Measurements from ENCODE around the gene ASCL5. TPM values are rescaled to one million over a fixed set of nuclear protein-coding genes. Genes with fewer than 3 reads are reported as not detected.

Gene ASCL5
- total and polyA plus RNA-seq, 2 donors (not counting 1 experiment from before 2014, with no cell fraction given): not detected

GRCh38 chr1:201138311-201138840, 11.4 kb upstream of the ASCL5 start:
- Histone ChIP-seq H3K4me2 (ENCODE audit: extremely low read depth, insufficient read depth, low read length) (no peak overlapping the region), H3K4me1 (ENCODE audit: control insufficient read depth, extremely low read depth, insufficient read depth, low read length) (peaks cover 13% of the 10 kb centered on the region), H3K36me3 (ENCODE audit: control insufficient read depth, insufficient read depth, low read length) (peaks cover 9% of the 10 kb centered on the region), H3K27me3 (ENCODE audit: control insufficient read depth, insufficient read depth, low read length) (no peaks in the 10 kb centered on the region), H3K79me2 (ENCODE audit: control insufficient read depth, insufficient read depth, low read length) (no peaks in the 10 kb centered on the region), H2AFZ (ENCODE audit: low read length) (no peak overlapping the region), H3K9ac (ENCODE audit: insufficient read depth, low read length) (no peak overlapping the region), H4K20me1 (ENCODE audit: control insufficient read depth, extremely low read depth, insufficient read depth, low read length) (no peaks in the 10 kb centered on the region), H3K9me3 (ENCODE audit: control insufficient read depth, insufficient read depth, low read depth, low read length) (no peaks in the 10 kb centered on the region), H3K27ac (ENCODE audit: insufficient read depth, low read length) (no peak overlapping the region), H3K4me3 (replicated peaks in 1 of 4; ENCODE audit: control extremely low read depth in 1 of 4, insufficient read depth in 1 of 4, low read depth in 3 of 4, low read length in 4 of 4) (no peak overlapping the region)
- no peak for TF ChIP-seq EZH2 (IDR thresholded peaks at IDR 0.05; ENCODE audit: low read length, missing control alignments)
- TF ChIP-seq CTCF (conservative IDR thresholded peaks at IDR 0.05 in 1 of 2, IDR thresholded peaks at IDR 0.05 in 1 of 2; ENCODE audit: low read depth in 1 of 2, low read length in 2 of 2): no peak
- peak in 1 of 2 donors; percentile 11 for DNase-seq (ENCODE audit: low read depth in 2 of 2)

- H3K4me2 ChIP-seq (ENCODE audit: extremely low read depth, insufficient read depth, low read length): peak overlapping the region; percentile 44
- TF ChIP-seq CTCF (conservative IDR thresholded peaks at IDR 0.05 in 1 of 2, IDR thresholded peaks at IDR 0.05 in 1 of 2; ENCODE audit: low read depth in 1 of 2, low read length in 2 of 2) (no peak), EZH2 (IDR thresholded peaks at IDR 0.05; ENCODE audit: low read length, missing control alignments) (no peak)
Observed at GRCh38 chr1:201137579-201138310, 10.8 kb upstream of the ASCL5 start.

GRCh38 chr1:201137024-201137392, 10.0 kb upstream of the ASCL5 start:
- Histone ChIP-seq H3K27ac (ENCODE audit: insufficient read depth, low read length) (peak overlapping the region; percentile 47), H3K4me2 (ENCODE audit: extremely low read depth, insufficient read depth, low read length) (peak overlapping the region; percentile 44)

More at GRCh38 chr1:201137579-201138310, 10.8 kb upstream of the ASCL5 start:
- peak; percentile 94 to 95 for DNase-seq (ENCODE audit: low read depth in 2 of 2)
- H3K27me3 ChIP-seq (ENCODE audit: control insufficient read depth, insufficient read depth, low read length): no peaks in the 10 kb centered on the region
- H3K36me3 ChIP-seq (ENCODE audit: control insufficient read depth, insufficient read depth, low read length): peaks cover 7% of the 10 kb centered on the region
- H3K27ac ChIP-seq (ENCODE audit: insufficient read depth, low read length): peak overlapping the region; percentile 1
- H2AFZ ChIP-seq (ENCODE audit: low read length): no peak overlapping the region
- H4K20me1 ChIP-seq (ENCODE audit: control insufficient read depth, extremely low read depth, insufficient read depth, low read length): no peaks in the 10 kb centered on the region
- no peak overlapping the region for H3K9ac ChIP-seq (ENCODE audit: insufficient read depth, low read length)
- no peaks in the 10 kb centered on the region for H3K79me2 ChIP-seq (ENCODE audit: control insufficient read depth, insufficient read depth, low read length)
- H3K4me3 ChIP-seq (replicated peaks in 1 of 4; ENCODE audit: control extremely low read depth in 1 of 4, insufficient read depth in 1 of 4, low read depth in 3 of 4, low read length in 4 of 4): no peak overlapping the region
- H3K9me3 ChIP-seq (ENCODE audit: control insufficient read depth, insufficient read depth, low read depth, low read length): no peaks in the 10 kb centered on the region
- peaks cover 13% of the 10 kb centered on the region for H3K4me1 ChIP-seq (ENCODE audit: control insufficient read depth, extremely low read depth, insufficient read depth, low read length)

More at GRCh38 chr1:201137024-201137392, 10.0 kb upstream of the ASCL5 start:
- Histone ChIP-seq H3K36me3 (ENCODE audit: control insufficient read depth, insufficient read depth, low read length) (peaks cover 5% of the 10 kb centered on the region), H4K20me1 (ENCODE audit: control insufficient read depth, extremely low read depth, insufficient read depth, low read length) (no peaks in the 10 kb centered on the region), H3K4me1 (ENCODE audit: control insufficient read depth, extremely low read depth, insufficient read depth, low read length) (peaks cover 13% of the 10 kb centered on the region), H3K9ac (ENCODE audit: insufficient read depth, low read length) (no peak overlapping the region), H3K4me3 (replicated peaks in 1 of 4; ENCODE audit: control extremely low read depth in 1 of 4, insufficient read depth in 1 of 4, low read depth in 3 of 4, low read length in 4 of 4) (no peak overlapping the region), H3K9me3 (ENCODE audit: control insufficient read depth, insufficient read depth, low read depth, low read length) (no peaks in the 10 kb centered on the region), H3K79me2 (ENCODE audit: control insufficient read depth, insufficient read depth, low read length) (no peaks in the 10 kb centered on the region), H2AFZ (ENCODE audit: low read length) (no peak overlapping the region), H3K27me3 (ENCODE audit: control insufficient read depth, insufficient read depth, low read length) (no peaks in the 10 kb centered on the region)
- no peak for DNase-seq (ENCODE audit: low read depth in 2 of 2)
- TF ChIP-seq CTCF (conservative IDR thresholded peaks at IDR 0.05 in 1 of 2, IDR thresholded peaks at IDR 0.05 in 1 of 2; ENCODE audit: low read depth in 1 of 2, low read length in 2 of 2) (no peak), EZH2 (IDR thresholded peaks at IDR 0.05; ENCODE audit: low read length, missing control alignments) (no peak)

Data from fibroblast of lung (primary cell).